Mucosa of descending colon (tissue), 3 donors: ENCODE measurements around the gene BCAR3. TPM values are rescaled to one million over a fixed set of nuclear protein-coding genes. Genes with fewer than 3 reads are reported as not detected.

Experiments used
- ATAC-seq: fragments of 200-7000 bp; cut with Tn5 transposase; one replicate; pipeline ENCODE4 v1.9.1; 2020; ENCODE audit warnings: mild to moderate bottlenecking, moderate library complexity
- DNase-seq, 3 donors: peaks; one replicate each; pipeline ENCODE4 v3.0.0-alpha.2; 2020
- H3K36me3 ChIP-seq: fragments of 200-600 bp; one replicate; pipeline ENCODE4 v1.8.0; 2021; ENCODE audit warnings: low read depth, mild to moderate bottlenecking
- H3K4me1 ChIP-seq: fragments of 200-600 bp; one replicate; pipeline ENCODE4 v1.8.0; 2021; ENCODE audit warnings: low read depth, mild to moderate bottlenecking
- H3K4me3 ChIP-seq: fragments of 200-600 bp; one replicate; pipeline ENCODE4 v1.8.0; 2021; ENCODE audit warnings: mild to moderate bottlenecking
- H3K9me3 ChIP-seq: fragments of 200-600 bp; one replicate; pipeline ENCODE4 v1.8.0; 2021; ENCODE audit warnings: mild to moderate bottlenecking
- CTCF ChIP-seq: fragments of 200-600 bp; IDR thresholded peaks from one replicate; pipeline ENCODE4 v1.8.0; 2022; ENCODE audit warnings: antibody characterized with exemption, mild to moderate bottlenecking
- intact Hi-C, 2 donors: fragments of 100-400 bp; cut with DNase I in 1 of 2; cut with micrococcal nuclease in 1 of 2; formaldehyde crosslinking; loops; one replicate each; pipeline versions ENCODE4 v1.11.0 to v1.11.1; 2022; cut with DNase I, micrococcal nuclease
- total RNA-seq, 3 donors: library from RNA; stranded (reverse); fragmentation: NEBNext Ultra II Directional in 2 of 3; extraction: Animal tissue kit (Norgen Biotek cat#: 25700) in 2 of 3; gene quantifications; one replicate each; pipeline versions ENCODE4 v1.2.1 to v1.2.4, GENCODE V29; 2021 to 2023
- donor health status: DM: no; HTN: no; CAD: no; lungs with moderate emphysema.
- donor health status: DM: no; HTN: no; CAD: no.
- donor health status: DM: no; HTN: yes; CAD: no.

BCAR3 gene
- total RNA-seq, 3 donors from 2014 or later: 37.2 to 73.7 (median 54.3) TPM

GRCh38 chr1:93710499-93711453 is 29.1 kb upstream of the BCAR3 start:
- TF ChIP-seq CTCF: no peak
- Histone ChIP-seq H3K9me3 (no peaks in the 10 kb centered on the region), H3K4me3 (no peak overlapping the region), H3K4me1 (no peaks in the 10 kb centered on the region), H3K36me3 (no peaks in the 10 kb centered on the region)
- DNase-seq (no peak), ATAC-seq (no peak)
- intact Hi-C loops: no loop called here

- intact Hi-C loops: no loop called here
- ATAC-seq (peak; percentile 24), DNase-seq (no peak)
- Histone ChIP-seq H3K4me1 (no peaks in the 10 kb centered on the region), H3K9me3 (no peaks in the 10 kb centered on the region), H3K36me3 (no peaks in the 10 kb centered on the region), H3K4me3 (no peak overlapping the region)
- no peak for TF ChIP-seq CTCF
Measured at GRCh38 chr1:93708734-93709481, 27.3 kb upstream of the BCAR3 start.

GRCh38 chr1:93707956-93708355 is 26.3 kb upstream of the BCAR3 start:
- no peaks in the 10 kb centered on the region for H3K4me1 ChIP-seq
- ATAC-seq: peak; percentile 46
- DNase-seq: no peak
- no peak overlapping the region for H3K4me3 ChIP-seq
- intact Hi-C loops: no loop called here
- no peaks in the 10 kb centered on the region for H3K9me3 ChIP-seq
- no peaks in the 10 kb centered on the region for H3K36me3 ChIP-seq
- TF ChIP-seq CTCF: no peak

- H3K4me1 ChIP-seq: no peaks in the 10 kb centered on the region
- no peak overlapping the region for H3K4me3 ChIP-seq
- intact Hi-C loops: no loop called here
- no peak for DNase-seq
- H3K9me3 ChIP-seq: no peaks in the 10 kb centered on the region
- no peaks in the 10 kb centered on the region for H3K36me3 ChIP-seq
- no peak for TF ChIP-seq CTCF
- no peak for ATAC-seq
Measured at GRCh38 chr1:93705892-93706500, 24.4 kb upstream of the BCAR3 start.

- H3K4me3 ChIP-seq: no peak overlapping the region
- TF ChIP-seq CTCF: no peak
- intact Hi-C loops: no loop called here
- no peaks in the 10 kb centered on the region for H3K9me3 ChIP-seq
- DNase-seq (no peak), ATAC-seq (peak; percentile 48)
- no peaks in the 10 kb centered on the region for H3K4me1 ChIP-seq
- H3K36me3 ChIP-seq: no peaks in the 10 kb centered on the region
Measured at GRCh38 chr1:93704052-93704451, 22.4 kb upstream of the BCAR3 start.
